A673 (cell line): ENCODE measurements around the gene FBXL17.

Source experiments
- CTCF ChIP-seq: fragments of 300-800, 200-600 bp; sonication (generic); conservative IDR thresholded peaks from 2 replicates; pipeline ENCODE4 v1.5.1; 2017; ENCODE audit warnings: low read depth, mild to moderate bottlenecking, antibody characterized with exemption, low read length, moderate library complexity, mixed read lengths
- EZH2 ChIP-seq: fragments of 200-600 bp; sonication (generic); IDR thresholded peaks from 2 replicates; pipeline ENCODE4 v1.6.1; 2017; ENCODE audit warnings: borderline replicate concordance, low read depth, mild to moderate bottlenecking, mixed read lengths, antibody characterized with exemption, low read length; ENCODE audit not compliant: poor library complexity, severe bottlenecking

- TF ChIP-seq CTCF: no peak
- no peak for TF ChIP-seq EZH2
Observed at GRCh38 chr5:108259306-108259705, 122.6 kb downstream of the FBXL17 start.
